ENCODE data around the gene FGF6. TPM values are rescaled to one million over a fixed set of nuclear protein-coding genes. Genes with fewer than 3 reads are reported as not detected.

The FGF6 gene
- total RNA-seq, 1 experiment from 2014 or later = not detected

GRCh38 chr12:4434301-4434700, 11.3 kb downstream of the FGF6 start:
- in situ Hi-C loops (cut with HindIII; ENCODE audit: low pct_unique_long_range_greater_than_20kb, low sequenced_read_pairs) = no loop called here
- BruUV-seq (replicated peaks) = no TSS peak

GRCh38 chr12:4433745-4434058, 11.9 kb downstream of the FGF6 start:
- in situ Hi-C loops (cut with HindIII; ENCODE audit: low pct_unique_long_range_greater_than_20kb, low sequenced_read_pairs) (no loop called here), intact Hi-C loops (cut with micrococcal nuclease; ENCODE audit: unreplicated experiment) (no loop called here)
- CTCF ChIA-PET = no interaction called here
- POLR2A ChIA-PET = no interaction called here
- TF ChIP-seq SIN3A (IDR thresholded peaks at IDR 0.05; ENCODE audit: borderline replicate concordance, insufficient read depth, low read depth, low read length) = no peak
- no peak for TF ChIP-seq POLR2AphosphoS5 (IDR thresholded peaks at IDR 0.05; ENCODE audit: low read depth, low read length)
- no peak for TF ChIP-seq TCF7L2 (IDR thresholded peaks at IDR 0.05; ENCODE audit: low read depth, low read length)
- no peak for TF ChIP-seq CTCF (IDR thresholded peaks at IDR 0.05)
- TF ChIP-seq REST (IDR thresholded peaks at IDR 0.05; ENCODE audit: insufficient read depth in 1 of 2, low read depth in 2 of 2, low read length in 1 of 2) = no peak
- Histone ChIP-seq H3K27ac (ENCODE audit: low read length) (no peak overlapping the region), H3K9me3 (ENCODE audit: control insufficient read depth, insufficient read depth, low read depth, low read length) (no peaks in the 10 kb centered on the region), H3K27me3 (ENCODE audit: control insufficient read depth, insufficient read depth, low read length) (no peaks in the 10 kb centered on the region), H3K36me3 (ENCODE audit: control insufficient read depth, insufficient read depth, low read length) (no peaks in the 10 kb centered on the region), H3K4me3 (ENCODE audit: low read depth in 2 of 2, low read length in 2 of 2) (no peak overlapping the region), H3K4me1 (ENCODE audit: control insufficient read depth, insufficient read depth, low read length) (no peaks in the 10 kb centered on the region)
- no peak for DNase-seq (ENCODE audit: low read depth, low spot score)
- no TSS peak for BruUV-seq (replicated peaks)
- no peak for ATAC-seq

More at GRCh38 chr12:4434301-4434700, 11.3 kb downstream of the FGF6 start:
- intact Hi-C loops (cut with micrococcal nuclease; ENCODE audit: unreplicated experiment) = no loop called here
- Histone ChIP-seq H3K27me3 (ENCODE audit: control insufficient read depth, insufficient read depth, low read length) (no peaks in the 10 kb centered on the region), H3K9me3 (ENCODE audit: control insufficient read depth, insufficient read depth, low read depth, low read length) (no peaks in the 10 kb centered on the region), H3K4me3 (ENCODE audit: low read depth in 2 of 2, low read length in 2 of 2) (no peak overlapping the region), H3K27ac (ENCODE audit: low read length) (no peak overlapping the region), H3K4me1 (ENCODE audit: control insufficient read depth, insufficient read depth, low read length) (no peaks in the 10 kb centered on the region), H3K36me3 (ENCODE audit: control insufficient read depth, insufficient read depth, low read length) (no peaks in the 10 kb centered on the region)
- CTCF ChIA-PET = no interaction called here
- no peak for ATAC-seq
- no peak for TF ChIP-seq REST (IDR thresholded peaks at IDR 0.05; ENCODE audit: insufficient read depth in 1 of 2, low read depth in 2 of 2, low read length in 1 of 2)
- POLR2A ChIA-PET = no interaction called here
- DNase-seq (ENCODE audit: low read depth, low spot score) = no peak
